K562 (cell line): ENCODE results near the gene RBM4B. TPM values are rescaled to one million over a fixed set of nuclear protein-coding genes. Genes with fewer than 3 reads are reported as not detected.

Experiments
- BRF1 ChIP-seq: IDR thresholded peaks from 3 replicates; pipeline ENCODE4 v1.6.1; 2011; ENCODE audit warnings: borderline replicate concordance, mild to moderate bottlenecking; ENCODE audit not compliant: insufficient read length; ENCODE audit errors: extremely low read depth
- CTCFL ChIP-seq: IDR thresholded peaks from 2 replicates; pipeline ENCODE4 v1.6.1; 2011; ENCODE audit warnings: borderline replicate concordance, low read depth, mild to moderate bottlenecking, moderate library complexity, low read length; ENCODE audit not compliant: insufficient read depth, poor library complexity, severe bottlenecking
- GABPB1 ChIP-seq: sonication (generic); formaldehyde crosslinking; IDR thresholded peaks from 2 replicates; pipeline ENCODE4 v1.8.0; 2022; ENCODE audit warnings: mild to moderate bottlenecking, missing genetic modification reagents
- GTF2E2 ChIP-seq: fragments of 200-800 bp; sonication (Bioruptor generic); IDR thresholded peaks from 2 replicates; pipeline ENCODE4 v1.6.1; 2016; ENCODE audit warnings: missing genetic modification characterization, missing compliant biosample characterization
- HOXB6 ChIP-seq: fragments of 250-450 bp; sonication (Bioruptor Pico); IDR thresholded peaks from 2 replicates; pipeline ENCODE4 v1.5.1; 2022; ENCODE audit warnings: mild to moderate bottlenecking, borderline replicate concordance
- KLF16 ChIP-seq: IDR thresholded peaks from 2 replicates; pipeline ENCODE4 v1.6.1; 2016; ENCODE audit warnings: antibody characterized with exemption
- NR2C2 ChIP-seq, 2 experiments: fragments of 200-800 bp in 1 of 2; sonication (Bioruptor generic) in 1 of 2; sonication (generic) in 1 of 2; formaldehyde crosslinking in 1 of 2; IDR thresholded peaks; 2 replicates each; pipeline versions ENCODE4 v1.6.1 to v1.8.0; 2016 to 2022; ENCODE audit warnings: mild to moderate bottlenecking in 1 of 2, missing compliant biosample characterization in 1 of 2, missing genetic modification characterization in 1 of 2, missing genetic modification reagents in 1 of 2
- RHOXF2B ChIP-seq: fragments of 250-450 bp; sonication (Bioruptor Pico); conservative IDR thresholded peaks from 2 replicates; pipeline ENCODE4 v1.5.1; 2021
- SREBF1 ChIP-seq: fragments of 150-350 bp; IDR thresholded peaks from 2 replicates; pipeline ENCODE4 v1.6.1; 2014; ENCODE audit warnings: antibody characterized with exemption, low read depth, low read length, borderline replicate concordance
- SUPT5H ChIP-seq: fragments of 450-650 bp; IDR thresholded peaks from 2 replicates; pipeline ENCODE4 v1.6.1; 2016
- TAF1 ChIP-seq: IDR thresholded peaks from 2 replicates; pipeline ENCODE4 v1.6.1; 2011; ENCODE audit warnings: mild to moderate bottlenecking, low read length, moderate library complexity; ENCODE audit not compliant: insufficient read depth, control insufficient read depth, severe bottlenecking; ENCODE audit errors: extremely low read depth
- TCF7 ChIP-seq: sonication (generic); IDR thresholded peaks from 2 replicates; pipeline ENCODE4 v1.6.1; 2016; ENCODE audit warnings: antibody characterized with exemption, borderline replicate concordance
- TRIM25 ChIP-seq: fragments of 450-650 bp; IDR thresholded peaks from 2 replicates; pipeline ENCODE4 v1.7.0; 2016; ENCODE audit warnings: borderline replicate concordance
- U2AF2 ChIP-seq: fragments of 200-400 bp; formaldehyde crosslinking; optimal IDR thresholded peaks from 2 replicates; pipeline ENCODE3; 2017; ENCODE audit warnings: low read depth, mild to moderate bottlenecking, low read length
- ZBTB26 ChIP-seq: fragments of 450-650 bp; formaldehyde crosslinking; IDR thresholded peaks from 2 replicates; pipeline ENCODE4 v1.4.0; 2022; ENCODE audit warnings: missing genetic modification characterization
- ZNF740 ChIP-seq, 3 experiments: fragments of 200-800 bp in 1 of 3; sonication (Bioruptor generic) in 1 of 3; sonication (generic) in 1 of 3; formaldehyde crosslinking in 1 of 3; IDR thresholded peaks; 2 replicates each; pipeline versions ENCODE4 v1.6.1 to v1.8.0; 2016 to 2022; ENCODE audit warnings: mild to moderate bottlenecking in 2 of 3, missing compliant biosample characterization in 2 of 3, missing genetic modification characterization in 2 of 3, missing genetic modification reagents in 1 of 3
- polyA plus RNA-seq, 8 experiments: library from polyadenylated mRNA; depleted of rRNA in 4 of 8; stranded (reverse) in 5 of 8; unstranded in 3 of 8; fragments of >200 nt; fragmentation: Nextera tagmentation in 2 of 8; fragmentation: Illumina TruSeq in 1 of 8; extraction: Ambion mirVana in 2 of 8; extraction: Trizol in 1 of 8; gene quantifications; 2 replicates each; pipeline versions ENCODE4 v1.2.1 to v1.2.3, GENCODE V29; 2011 to 2014; ENCODE audit warnings: inconsistent platforms in 1 of 8, missing spikeins in 1 of 8
- total RNA-seq, 7 experiments: library from RNA; depleted of rRNA in 6 of 7; stranded (reverse); fragments of >200 nt in 6 of 7; fragmentation: Illumina TruSeq in 2 of 7; extraction: Trizol in 2 of 7; gene quantifications; 2 replicates each; pipeline versions ENCODE4 v1.2.1 to v1.2.3, GENCODE V29; 2011 to 2021; ENCODE audit warnings: low replicate concordance in 1 of 7
- TF ChIP-seq, protein P1 (sequence below): sonication (generic); formaldehyde crosslinking; IDR thresholded peaks from 2 replicates; pipeline ENCODE4 v1.8.0; 2022; ENCODE audit warnings: mild to moderate bottlenecking, low read depth, missing genetic modification reagents

The RBM4B gene
- total and polyA plus RNA-seq, 9 of the 15 experiments (the other 6 are each of a cell fraction or from before 2014, with no cell fraction given) = 14.6 to 39.9 (median 23.3) TPM

DNA sequence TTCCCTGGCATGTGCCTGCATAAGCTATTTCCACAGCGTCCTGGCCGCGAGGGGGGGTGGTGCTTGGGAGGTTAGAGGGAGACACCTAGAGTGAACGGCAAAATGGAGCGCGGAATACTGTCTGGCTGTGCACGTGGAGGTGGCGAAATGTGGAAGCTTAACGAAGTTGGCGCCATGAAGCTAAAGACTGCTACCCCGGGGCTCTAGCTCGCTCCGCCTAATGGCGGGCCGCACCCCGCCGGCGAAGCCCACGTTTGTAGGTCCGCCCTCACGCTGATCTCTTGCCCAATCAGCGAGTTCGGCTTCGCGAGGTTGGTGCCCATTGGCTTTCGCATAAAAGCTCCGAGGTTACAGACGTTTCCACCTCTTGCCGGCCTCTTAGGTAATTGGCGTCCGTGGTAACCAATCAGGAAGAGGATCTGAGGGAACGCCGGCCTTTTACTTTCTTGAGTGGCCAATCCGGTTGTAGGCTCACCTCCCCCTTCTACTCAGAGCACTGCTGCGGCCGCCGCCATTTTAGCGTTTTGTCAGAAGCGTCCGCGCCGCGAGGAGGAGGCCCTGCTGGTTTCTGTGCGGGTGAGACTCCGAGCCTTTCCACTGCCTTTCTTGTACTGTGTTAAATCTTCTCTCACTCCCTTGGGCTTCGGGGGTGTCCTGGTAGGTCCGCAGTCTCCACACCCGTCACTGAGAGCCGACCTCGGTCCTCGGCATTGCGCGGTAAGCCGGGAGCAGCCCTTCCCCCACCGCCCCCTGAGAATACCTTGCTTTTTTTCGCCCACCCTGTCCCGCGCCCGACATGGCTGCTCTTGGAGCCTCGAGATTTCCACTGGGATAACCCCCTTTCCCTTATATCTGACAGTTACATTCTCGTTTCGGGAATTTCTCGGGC, 39.3 kb downstream of the RBM4B start, which contains the start of gene RBM4 (continued):
- TF ChIP-seq, protein P1, sequence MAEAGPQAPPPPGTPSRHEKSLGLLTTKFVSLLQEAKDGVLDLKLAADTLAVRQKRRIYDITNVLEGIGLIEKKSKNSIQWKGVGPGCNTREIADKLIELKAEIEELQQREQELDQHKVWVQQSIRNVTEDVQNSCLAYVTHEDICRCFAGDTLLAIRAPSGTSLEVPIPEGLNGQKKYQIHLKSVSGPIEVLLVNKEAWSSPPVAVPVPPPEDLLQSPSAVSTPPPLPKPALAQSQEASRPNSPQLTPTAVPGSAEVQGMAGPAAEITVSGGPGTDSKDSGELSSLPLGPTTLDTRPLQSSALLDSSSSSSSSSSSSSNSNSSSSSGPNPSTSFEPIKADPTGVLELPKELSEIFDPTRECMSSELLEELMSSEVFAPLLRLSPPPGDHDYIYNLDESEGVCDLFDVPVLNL (CRISPR knock-in tag) = 0 out of 2 replicates have a peak, but pooled peaks have one; percentile 71
- TF ChIP-seq ZBTB26 (CRISPR knock-in tag) = peak; percentile 50; the same call in 1 of the 2 replicates
- TF ChIP-seq CTCFL = no peak
- TF ChIP-seq GABPB1 (CRISPR knock-in tag) = 0 out of 2 replicates have a peak, but pooled peaks have one; percentile 34
- TF ChIP-seq SUPT5H = peak; percentile 96
- TF ChIP-seq NR2C2 (CRISPR knock-in tag; IDR thresholded peaks at IDR 0.05) = 0 out of 2 replicates have a peak, but pooled peaks have one; percentile 41
- peak; percentile 81 for TF ChIP-seq NR2C2 (tag; IDR thresholded peaks at IDR 0.05)
- TF ChIP-seq ZNF740 (CRISPR knock-in tag; IDR thresholded peaks at IDR 0.05) = peak; percentile 96
- peak in 1 of 2 experiments; percentile 62; a peak in 1 of 4 replicates for TF ChIP-seq ZNF740 (tag; IDR thresholded peaks at IDR 0.05)
- no peak for TF ChIP-seq GTF2E2 (tag)
- TF ChIP-seq TRIM25 = 0 out of 2 replicates have a peak, but pooled peaks have one; percentile 26
- peak; percentile 89 for TF ChIP-seq TAF1
- 0 out of 2 replicates have a peak, but pooled peaks have one; percentile 18 for TF ChIP-seq RHOXF2B (CRISPR knock-in tag)
- no peak for TF ChIP-seq SREBF1
- TF ChIP-seq U2AF2 = no peak
- TF ChIP-seq KLF16 = no peak
- 0 out of 2 replicates have a peak, but pooled peaks have one; percentile 46 for TF ChIP-seq TCF7
- no peak for TF ChIP-seq BRF1
- TF ChIP-seq HOXB6 (CRISPR knock-in tag) = no peak
